CD4-positive, alpha-beta T cell treated with Interferon gamma for 1 hour (primary cell): ENCODE measurements around the gene SLC38A3.
"Not testable (repeated sequence)": the region's sequence is repeated elsewhere in the genome, so short reads cannot be mapped to it uniquely, and the experiment has no call there.

Experiments used
- DNase-seq: peaks from one replicate; pipeline ENCODE4 v3.0.0-alpha.2; 2020

The SLC38A3 gene

DNA sequence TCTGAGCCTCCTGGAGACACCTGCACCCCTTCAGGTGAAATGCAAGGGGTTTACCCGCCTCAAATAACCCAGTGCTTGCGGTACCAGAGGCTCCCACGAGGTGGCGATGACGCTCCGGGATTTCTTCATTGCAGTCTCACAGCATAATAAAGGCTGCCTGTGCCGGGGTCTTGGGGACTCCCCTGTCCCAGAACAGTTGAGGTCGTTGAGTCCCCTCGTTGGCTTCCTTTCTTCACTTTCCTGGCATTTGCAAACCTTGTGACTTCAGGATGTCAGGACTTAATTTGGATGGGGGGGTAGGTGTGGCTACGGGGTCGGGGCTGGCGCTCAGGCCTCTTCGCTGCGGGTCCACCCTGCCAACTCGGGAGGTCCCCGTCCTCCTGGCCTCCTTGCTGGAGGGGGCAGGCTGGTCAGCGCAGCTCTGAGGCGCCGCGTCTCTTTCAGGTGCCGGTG lies 12.4 kb upstream of the SLC38A3 start:
- DNase-seq = peak; percentile 76

- no peak for DNase-seq
Observed at GRCh38 chr3:50193286-50193685, 11.8 kb upstream of the SLC38A3 start.

DNA sequence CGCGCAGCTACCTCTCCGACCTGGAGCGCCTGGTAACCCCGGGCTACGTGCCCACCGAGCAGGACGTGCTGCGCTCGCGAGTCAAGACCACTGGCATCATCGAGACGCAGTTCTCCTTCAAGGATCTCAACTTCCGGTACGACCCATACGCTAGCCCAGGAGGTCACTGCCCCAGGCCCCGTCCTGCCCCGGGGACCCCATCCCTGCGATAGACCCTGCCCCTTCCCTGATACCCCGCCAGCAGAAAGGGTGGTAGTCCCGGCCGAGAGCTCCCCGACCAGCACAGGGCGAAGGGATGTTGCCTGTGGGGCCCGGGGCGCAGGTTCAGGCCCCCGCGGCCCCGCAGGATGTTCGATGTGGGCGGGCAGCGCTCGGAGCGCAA lies 11.3 kb upstream of the SLC38A3 start:
- no peak for DNase-seq

DNA sequence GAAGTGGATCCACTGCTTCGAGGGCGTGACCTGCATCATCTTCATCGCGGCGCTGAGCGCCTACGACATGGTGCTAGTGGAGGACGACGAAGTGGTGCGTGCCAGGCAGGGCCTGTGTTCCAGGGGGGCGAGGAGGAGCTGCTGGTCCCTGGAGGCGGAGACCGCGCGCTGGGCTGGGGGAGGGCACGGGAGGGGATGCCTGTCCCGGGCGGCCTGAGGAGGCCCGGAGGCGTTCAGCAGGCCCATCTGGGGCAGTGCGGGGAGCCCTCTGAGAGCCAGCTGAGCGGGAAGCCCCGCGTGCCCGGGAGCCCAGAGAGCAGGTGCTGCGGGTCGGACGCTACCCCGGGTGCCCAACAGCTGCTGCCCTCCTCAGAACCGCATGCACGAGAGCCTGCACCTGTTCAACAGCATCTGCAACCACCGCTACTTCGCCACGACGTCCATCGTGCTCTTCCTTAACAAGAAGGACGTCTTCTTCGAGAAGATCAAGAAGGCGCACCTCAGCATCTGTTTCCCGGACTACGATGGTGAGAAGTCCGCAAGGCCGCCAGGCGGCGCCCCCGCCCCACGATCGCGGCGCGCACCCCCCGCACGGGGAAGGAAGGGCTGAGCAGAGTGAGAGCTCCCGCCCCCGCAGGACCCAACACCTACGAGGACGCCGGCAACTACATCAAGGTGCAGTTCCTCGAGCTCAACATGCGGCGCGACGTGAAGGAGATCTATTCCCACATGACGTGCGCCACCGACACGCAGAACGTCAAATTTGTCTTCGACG lies 10.8 kb upstream of the SLC38A3 start:
- DNase-seq = peak; percentile 85

- DNase-seq = no peak
Observed at GRCh38 chr3:50194903-50195500, 10.1 kb upstream of the SLC38A3 start.

DNA sequence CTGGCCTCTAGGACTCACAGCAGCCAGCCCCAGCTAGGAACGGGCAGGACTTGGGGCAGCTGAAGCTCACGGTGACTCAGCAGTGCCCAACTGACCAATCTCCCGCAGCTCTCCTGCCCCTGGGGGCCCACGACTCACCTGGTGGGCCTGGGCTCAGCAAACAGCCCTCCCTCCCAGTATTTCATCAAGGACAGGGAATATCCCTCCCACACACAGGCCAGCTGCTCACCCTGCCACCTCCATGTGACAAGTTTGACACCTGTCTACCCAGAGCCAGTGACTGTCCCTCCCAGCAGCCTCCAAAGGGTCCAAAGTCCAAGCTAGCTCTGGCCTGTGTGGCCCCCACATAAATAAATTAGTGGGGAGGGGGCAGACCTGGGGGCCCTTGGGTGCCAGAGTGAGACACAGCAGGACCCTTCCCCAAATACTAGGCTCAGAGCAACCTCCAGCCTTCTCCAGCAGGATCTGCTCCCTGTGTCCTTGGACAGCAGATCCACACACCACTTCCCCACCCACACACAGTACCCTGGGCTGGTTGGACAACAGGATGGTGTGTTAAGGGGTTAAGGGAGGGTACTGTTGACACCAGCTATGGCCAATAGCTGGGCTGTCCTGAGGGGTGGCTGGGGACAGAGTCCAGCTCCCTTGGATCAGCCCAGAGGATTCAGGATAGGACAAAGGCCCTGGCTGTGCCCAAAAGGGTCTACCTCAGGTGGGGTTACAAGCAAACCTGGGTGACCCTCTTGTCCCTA lies 9.4 kb upstream of the SLC38A3 start:
- no peak for DNase-seq

GRCh38 chr3:50196253-50196801 lies 8.7 kb upstream of the SLC38A3 start:
- no peak for DNase-seq

DNA sequence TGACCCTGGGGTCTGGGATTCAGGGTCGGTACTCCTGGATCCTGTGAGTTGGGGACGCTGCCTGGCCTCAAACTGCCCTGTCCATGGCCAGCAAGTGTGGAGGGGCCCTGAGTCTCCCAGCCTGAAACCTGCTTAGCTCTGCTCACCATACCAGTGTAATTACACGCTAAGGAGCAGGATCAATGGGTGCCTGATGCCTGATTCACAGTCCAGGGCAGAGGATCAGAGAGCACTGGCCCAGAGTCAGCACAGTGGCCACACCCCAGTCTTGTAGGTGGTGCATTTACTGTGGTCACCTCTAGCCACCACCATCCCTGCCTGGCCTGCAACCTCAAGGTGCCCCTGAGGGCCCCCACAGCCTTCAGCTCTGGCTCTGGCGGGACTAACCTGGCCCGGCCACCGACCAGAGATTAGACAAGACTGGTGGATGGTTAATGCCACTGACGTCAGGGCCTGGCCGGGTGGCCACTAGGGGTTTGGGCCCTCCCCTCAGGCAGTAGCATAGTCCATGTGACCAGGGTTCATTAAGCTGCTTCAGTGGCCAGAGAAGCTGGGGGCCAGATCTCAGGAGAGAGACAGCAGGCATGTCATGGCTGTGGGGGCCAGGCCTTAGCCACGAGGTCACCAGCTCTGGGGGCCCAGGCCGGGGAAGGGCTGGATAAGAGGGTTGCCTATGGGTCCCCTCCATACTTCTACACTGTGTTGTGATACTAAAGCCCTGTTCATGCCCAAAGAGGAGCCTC lies 3.3 kb upstream of the SLC38A3 start:
- no peak for DNase-seq

- no peak for DNase-seq
Observed at GRCh38 chr3:50202353-50203112, 2.5 kb upstream of the SLC38A3 start.

DNA sequence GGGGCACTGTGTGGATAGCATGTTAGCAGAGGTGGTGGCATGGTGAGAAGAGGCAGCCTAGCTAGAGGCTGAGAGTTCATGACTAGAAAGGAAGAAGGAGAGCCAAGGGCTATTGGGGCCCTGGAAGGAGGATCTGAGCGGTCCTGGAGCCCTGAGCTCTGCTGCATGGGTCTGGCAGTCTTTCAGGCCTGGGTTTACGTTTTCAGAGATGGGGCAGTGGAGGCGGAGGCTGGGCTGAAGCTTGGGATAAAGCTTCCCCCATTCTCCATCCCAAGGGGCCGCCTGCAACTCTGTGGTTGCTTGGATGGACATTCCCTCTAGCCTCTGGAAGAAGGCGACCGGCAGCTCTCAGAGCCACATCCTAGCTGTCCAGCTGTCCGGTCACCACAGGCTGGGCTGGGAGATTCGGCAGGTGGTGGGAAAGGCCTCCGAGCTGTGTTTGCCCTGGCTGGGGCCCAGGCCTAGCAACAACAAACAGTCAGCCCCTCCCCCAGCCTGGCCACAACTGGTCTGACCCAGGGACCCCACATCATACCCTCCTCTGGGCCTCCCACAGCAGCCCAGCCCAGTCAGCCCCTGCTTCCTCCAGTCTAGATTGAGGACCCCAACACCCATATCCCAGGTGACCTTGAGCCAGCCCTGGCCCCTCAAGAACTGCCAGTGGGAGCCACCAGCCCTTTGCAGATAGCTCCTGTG lies 1.8 kb upstream of the SLC38A3 start:
- DNase-seq = no peak

DNA sequence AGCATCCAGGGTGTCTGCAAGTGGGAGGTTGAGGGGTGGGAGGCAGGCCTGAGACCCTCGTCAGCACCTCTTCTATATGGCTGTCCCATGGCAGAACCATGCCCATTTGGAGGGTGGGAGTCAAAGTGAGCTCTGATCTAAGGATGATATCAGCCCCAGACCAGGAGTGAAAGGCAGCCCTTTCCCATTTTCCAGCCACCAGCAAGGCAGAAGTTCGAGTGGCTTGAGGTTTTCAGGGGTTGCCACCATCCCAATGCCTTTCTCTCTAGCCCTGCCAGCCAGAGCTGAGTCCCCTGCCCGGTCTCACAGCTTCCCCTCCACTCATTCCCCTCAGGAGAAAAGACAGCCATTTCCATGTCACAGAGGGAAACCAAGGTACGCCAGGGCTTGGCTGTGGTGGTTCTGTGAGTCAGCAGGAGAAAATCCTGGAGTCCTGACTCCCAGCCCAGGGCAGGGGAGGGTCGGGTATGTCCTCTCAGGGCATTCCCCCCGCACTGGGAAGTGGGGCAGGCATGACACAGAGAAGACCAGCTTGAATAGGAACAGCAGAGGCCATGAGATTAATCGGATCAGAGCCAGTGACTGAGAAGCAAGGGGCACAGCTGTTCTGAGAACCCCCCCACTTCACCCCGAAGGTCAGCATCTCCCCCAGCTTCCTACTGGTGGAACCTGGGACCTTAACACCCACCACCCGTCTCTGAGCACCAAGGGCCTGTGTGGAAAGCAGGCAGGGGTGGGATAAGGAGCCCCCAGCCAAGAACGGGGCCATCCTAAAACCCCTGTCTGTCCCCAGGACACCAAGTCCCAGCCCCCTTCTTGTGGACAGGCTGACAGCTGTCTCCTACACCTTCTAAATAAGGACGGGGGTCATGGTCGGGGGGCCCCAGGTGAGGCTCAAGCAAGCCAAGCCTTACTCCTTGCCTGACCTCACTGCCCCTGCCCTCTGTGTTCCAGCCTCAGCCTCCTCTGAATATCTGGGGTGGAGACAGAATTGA lies 965 bp upstream of the SLC38A3 start:
- DNase-seq = no peak

GRCh38 chr3:50205413-50206276 lies 574 bp downstream of the SLC38A3 start:
- peak; percentile 36 for DNase-seq

- no peak for DNase-seq
Observed at GRCh38 chr3:50207359-50208042, 2.4 kb downstream of the SLC38A3 start.

DNA sequence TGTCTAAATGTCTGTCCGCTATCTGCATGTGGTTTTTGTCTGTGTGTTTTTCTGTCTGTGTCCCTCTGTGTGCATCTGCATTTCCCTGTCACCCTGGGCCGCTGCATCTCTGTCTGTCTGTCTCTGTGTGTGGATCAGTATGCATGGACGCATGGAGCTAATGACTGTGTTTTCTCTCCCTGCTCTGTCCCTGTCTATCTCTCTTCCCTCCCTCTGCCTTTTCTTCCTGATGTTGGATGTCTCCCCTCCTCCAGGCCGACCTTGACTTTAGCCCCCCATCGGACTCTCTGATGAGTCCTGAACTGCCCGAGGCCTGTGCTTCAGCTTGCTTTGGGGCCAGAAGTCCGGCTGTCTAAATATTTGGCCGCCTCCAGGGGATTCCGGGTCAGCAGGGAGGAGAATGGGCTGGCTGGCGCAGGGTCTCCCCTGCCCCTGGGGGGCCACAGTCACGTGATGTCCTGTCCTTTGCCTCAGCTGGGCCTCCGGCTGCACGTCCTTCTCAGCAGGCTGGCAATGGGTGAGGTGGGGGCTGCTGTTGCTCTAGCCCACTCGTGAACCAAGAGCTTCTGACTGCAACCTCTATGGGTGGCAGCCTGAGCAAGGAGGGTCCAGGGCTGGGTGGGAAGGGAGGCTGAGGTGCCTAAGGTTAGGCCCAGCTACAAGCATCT lies 3.7 kb downstream of the SLC38A3 start:
- DNase-seq = no peak

GRCh38 chr3:50210176-50210509 lies 5.1 kb downstream of the SLC38A3 start:
- no peak for DNase-seq

DNA sequence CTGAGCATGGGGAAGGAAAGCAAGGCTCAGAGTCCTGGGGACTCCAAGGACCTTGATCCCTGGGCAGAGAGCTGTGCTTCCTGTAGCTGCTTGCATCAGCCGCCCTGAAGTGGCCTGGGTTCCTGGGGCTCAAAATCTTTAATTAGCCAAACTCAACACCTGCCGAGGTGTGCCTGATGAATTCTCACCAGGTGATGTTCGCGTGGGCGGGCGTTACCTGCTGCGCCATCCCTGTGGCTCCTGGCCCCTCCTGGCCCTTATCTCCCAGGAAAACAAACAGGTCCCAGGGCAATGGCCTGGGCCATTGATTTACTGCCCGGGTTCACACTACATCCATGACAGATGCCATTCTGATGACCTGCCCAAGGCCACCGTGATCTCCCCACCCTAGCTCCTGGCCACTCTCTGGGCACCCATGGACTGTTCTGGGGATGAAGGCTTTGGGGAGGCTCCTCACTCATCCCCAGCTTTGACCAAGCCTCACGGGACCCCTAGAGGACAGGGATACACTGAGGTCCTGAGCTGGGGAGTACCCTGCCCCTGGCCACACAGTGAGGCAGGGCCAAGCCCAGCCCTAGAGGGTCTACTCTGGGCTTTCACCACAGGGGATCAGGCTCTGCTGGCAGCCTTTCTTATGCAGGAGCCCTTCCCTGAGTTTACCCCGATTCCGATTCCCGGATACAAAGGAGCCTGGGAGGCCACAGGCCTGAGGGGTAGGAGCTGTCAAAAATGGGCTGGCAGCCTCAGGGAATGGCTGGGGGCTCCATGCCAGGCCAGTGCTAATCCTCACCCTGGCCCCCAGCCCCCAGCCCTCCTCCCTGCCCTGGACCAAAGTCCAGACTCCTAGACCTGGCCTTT lies 5.7 kb downstream of the SLC38A3 start:
- DNase-seq = no peak

DNA sequence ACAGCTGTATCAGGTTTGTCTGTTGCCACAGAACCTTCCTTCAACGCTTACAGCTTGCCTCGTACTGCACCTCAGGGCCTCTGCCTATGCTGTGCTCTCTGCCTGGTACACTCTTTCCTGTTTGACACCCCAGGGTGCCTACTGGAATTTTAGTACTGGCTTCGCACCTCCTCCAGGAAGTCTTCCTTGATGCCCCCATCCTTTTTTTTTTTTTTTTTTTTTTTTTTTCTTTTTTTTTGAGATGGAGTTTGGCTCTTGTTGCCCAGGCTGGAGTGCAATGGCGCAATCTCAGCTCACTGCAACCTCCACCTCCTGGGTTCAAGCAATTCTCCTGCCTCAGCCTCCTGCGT lies 6.3 kb downstream of the SLC38A3 start:
- DNase-seq = not testable (repeated sequence)
